H9 (cell line): Measurements from ENCODE around the gene PLCH2. TPM values are rescaled to one million over a fixed set of nuclear protein-coding genes. Genes with fewer than 3 reads are reported as not detected.

Experiments used
- DNase-seq: peaks from one replicate; pipeline ENCODE4 v3.0.0-alpha.2; 2017
- H2AFZ ChIP-seq: one replicate; pipeline ENCODE4 v1.6.1; 2013; ENCODE audit warnings: mild to moderate bottlenecking, low read length, control low read depth, moderate library complexity
- H2AK5ac ChIP-seq: 2 replicates; pipeline ENCODE4 v1.6.1; 2013; ENCODE audit warnings: low read length, control low read depth, mixed read lengths; ENCODE audit not compliant: insufficient read length
- H2BK120ac ChIP-seq: one replicate; pipeline ENCODE4 v1.6.1; 2013; ENCODE audit warnings: low read depth, mild to moderate bottlenecking, low read length, control low read depth, inconsistent platforms; ENCODE audit not compliant: poor library complexity, severe bottlenecking
- H2BK12ac ChIP-seq: 2 replicates; pipeline ENCODE4 v1.6.1; 2013; ENCODE audit warnings: low read length, control low read depth, mixed read lengths, low read depth; ENCODE audit not compliant: insufficient read length
- H2BK15ac ChIP-seq: 2 replicates; pipeline ENCODE4 v1.6.1; 2013; ENCODE audit warnings: low read depth, low read length, control low read depth
- H2BK20ac ChIP-seq: one replicate; pipeline ENCODE4 v1.6.1; 2013; ENCODE audit warnings: low read depth, mild to moderate bottlenecking, low read length, control low read depth, inconsistent platforms; ENCODE audit not compliant: poor library complexity, severe bottlenecking
- H2BK5ac ChIP-seq: 2 replicates; pipeline ENCODE4 v1.6.1; 2013; ENCODE audit warnings: low read length, control low read depth, mixed read lengths; ENCODE audit not compliant: insufficient read length
- H3K14ac ChIP-seq: 2 replicates; pipeline ENCODE4 v1.6.1; 2013; ENCODE audit warnings: low read length, control low read depth; ENCODE audit not compliant: insufficient read depth
- H3K18ac ChIP-seq: 2 replicates; pipeline ENCODE4 v1.6.1; 2013; ENCODE audit warnings: low read depth, mild to moderate bottlenecking, mixed read lengths, low read length, control low read depth; ENCODE audit not compliant: insufficient read length
- H3K23ac ChIP-seq: 2 replicates; pipeline ENCODE4 v1.6.1; 2013; ENCODE audit warnings: low read length, control low read depth, mixed read lengths, low read depth; ENCODE audit not compliant: insufficient read length
- H3K23me2 ChIP-seq: 2 replicates; pipeline ENCODE4 v1.6.1; 2013; ENCODE audit warnings: low read depth, mild to moderate bottlenecking, mixed read lengths, low read length, control low read depth; ENCODE audit not compliant: insufficient read length, poor library complexity, severe bottlenecking
- H3K27ac ChIP-seq: 2 replicates; pipeline ENCODE4 v1.5.1; 2013; ENCODE audit warnings: low read length, control low read depth, mixed read lengths, low read depth; ENCODE audit not compliant: insufficient read length
- H3K27me3 ChIP-seq: 2 replicates; pipeline ENCODE4 v1.6.1; 2013; ENCODE audit warnings: low read length, control low read depth, inconsistent platforms; ENCODE audit not compliant: insufficient read depth
- H3K4ac ChIP-seq: 2 replicates; pipeline ENCODE4 v1.6.1; 2013; ENCODE audit warnings: low read depth, mild to moderate bottlenecking, control low read depth, inconsistent platforms, low read length, moderate library complexity
- H3K4me1 ChIP-seq: 2 replicates; pipeline ENCODE4 v1.6.1; 2013; ENCODE audit warnings: low read length, control low read depth, inconsistent platforms; ENCODE audit not compliant: insufficient read depth
- H3K4me2 ChIP-seq: 2 replicates; pipeline ENCODE4 v1.6.1; 2013; ENCODE audit warnings: low read length, control low read depth, mixed read lengths; ENCODE audit not compliant: insufficient read length, insufficient read depth
- H3K56ac ChIP-seq: 2 replicates; pipeline ENCODE4 v1.6.1; 2013; ENCODE audit warnings: low read depth, mild to moderate bottlenecking, mixed read lengths, low read length, control low read depth; ENCODE audit not compliant: insufficient read length
- H3K79me1 ChIP-seq: 2 replicates; pipeline ENCODE4 v1.6.1; 2013; ENCODE audit warnings: low read depth, mild to moderate bottlenecking, moderate library complexity, low read length, control low read depth, inconsistent platforms; ENCODE audit not compliant: insufficient read depth, poor library complexity, severe bottlenecking
- H3K79me2 ChIP-seq: 2 replicates; pipeline ENCODE4 v1.6.1; 2013; ENCODE audit warnings: low read length, control low read depth, inconsistent platforms; ENCODE audit not compliant: insufficient read depth
- H3K9ac ChIP-seq: 2 replicates; pipeline ENCODE4 v1.6.1; 2013; ENCODE audit warnings: low read length, control low read depth, mixed read lengths; ENCODE audit not compliant: insufficient read length; ENCODE audit errors: extremely low read depth
- H3K9me3 ChIP-seq: one replicate; pipeline ENCODE4 v1.6.1; 2013; ENCODE audit warnings: low read depth, low read length, inconsistent platforms; ENCODE audit not compliant: control insufficient read depth
- H3T11ph ChIP-seq: one replicate; pipeline ENCODE4 v1.6.1; 2013; ENCODE audit warnings: mild to moderate bottlenecking, low read length, control low read depth, inconsistent platforms
- H4K20me1 ChIP-seq: one replicate; pipeline ENCODE4 v1.6.1; 2013; ENCODE audit not compliant: control insufficient read depth, insufficient read length, insufficient read depth
- H4K5ac ChIP-seq: 2 replicates; pipeline ENCODE4 v1.6.1; 2013; ENCODE audit warnings: low read depth, mild to moderate bottlenecking, mixed read lengths, low read length, control low read depth; ENCODE audit not compliant: insufficient read length
- H4K8ac ChIP-seq: replicated peaks from 2 replicates; pipeline ENCODE4 v1.6.1; 2013; ENCODE audit warnings: low read length, control low read depth, mixed read lengths, low read depth; ENCODE audit not compliant: insufficient read length
- H4K91ac ChIP-seq: 2 replicates; pipeline ENCODE4 v1.6.1; 2013; ENCODE audit warnings: low read depth, mild to moderate bottlenecking, moderate library complexity, mixed read lengths, low read length, control low read depth; ENCODE audit not compliant: insufficient read length
- H3K27ac Mint-ChIP-seq, 3 experiments: 2 replicates in 2 of 3; 3 replicates in 1 of 3; pipeline ENCODE4 v1.8.0; 2020 to 2021; ENCODE audit warnings: mixed read lengths in 3 of 3, mild to moderate bottlenecking in 1 of 3, moderate library complexity in 1 of 3
- H3K27me3 Mint-ChIP-seq: 2 replicates; pipeline ENCODE4 v1.8.0; 2021; ENCODE audit warnings: low read depth, mild to moderate bottlenecking, moderate library complexity, mixed read lengths
- H3K36me3 Mint-ChIP-seq, 3 experiments: 2 replicates in 2 of 3; 3 replicates in 1 of 3; pipeline ENCODE4 v1.8.0; 2020 to 2021; ENCODE audit warnings: low read depth in 3 of 3, mixed read lengths in 3 of 3; ENCODE audit not compliant: insufficient read depth in 1 of 3
- H3K4me1 Mint-ChIP-seq, 2 experiments: 2 replicates each; pipeline ENCODE4 v1.8.0; 2020; ENCODE audit warnings: mixed read lengths in 2 of 2
- H3K4me3 Mint-ChIP-seq, 2 experiments: 2 replicates in 1 of 2; 3 replicates in 1 of 2; pipeline ENCODE4 v1.8.0; 2020 to 2021; ENCODE audit warnings: mild to moderate bottlenecking in 2 of 2, mixed read lengths in 2 of 2, moderate library complexity in 1 of 2
- H3K9me3 Mint-ChIP-seq, 2 experiments: 2 replicates in 1 of 2; 3 replicates in 1 of 2; pipeline ENCODE4 v1.8.0; 2020; ENCODE audit warnings: mild to moderate bottlenecking in 2 of 2, mixed read lengths in 2 of 2, moderate library complexity in 1 of 2
- CTCF ChIP-seq: fragments of 200-600 bp; sonication (generic); conservative IDR thresholded peaks from 3 replicates; pipeline ENCODE4 v1.8.0; 2021; ENCODE audit warnings: antibody characterized with exemption, mild to moderate bottlenecking
- WGBS: extraction: QIAGEN DNeasy Blood & Tissue Kit; methylation state at CpG from one replicate; pipeline ENCODE4 v1.1.7; 2013; ENCODE audit warnings: missing lambda C conversion rate, low lambda C conversion rate, mixed read lengths; ENCODE audit not compliant: insufficient read length; ENCODE audit errors: extremely low coverage; 5-methylcytosine and 5-hydroxymethylcytosine counted together
- long read RNA-seq: library from polyadenylated mRNA; unstranded; transcript quantifications from one replicate; pipeline ENCODE4 v2.0.0, GENCODE V29; 2020
- total RNA-seq: library from RNA; stranded (reverse); gene quantifications from 2 replicates; pipeline ENCODE4 v1.2.1, GENCODE V29; 2021

The PLCH2 gene
- total RNA-seq, result 0.09 and 0.18 TPM in 2 replicates
- long read RNA-seq, result 0 reads

GRCh38 chr1:2476061-2476999 lies at the start of gene PLCH2:
Gene PLCH2, plus strand, starts transcription at chr1:2476289. Its CDS starts 300 bp downstream, at chr1:2476589.
- Histone ChIP-seq H4K5ac (no peak within 1 kb of the TSS), H3T11ph (no peak within 1 kb of the TSS), H3K27ac (no peak within 1 kb of the TSS), H2AFZ (no peak within 1 kb of the TSS), H3K23ac (no peak within 1 kb of the TSS), H2BK12ac (no peak within 1 kb of the TSS), H2BK5ac (no peak within 1 kb of the TSS), H4K91ac (no peak within 1 kb of the TSS), H3K4ac (no peak within 1 kb of the TSS; the same call in 1 of the 2 replicates), H3K79me2 (no peaks in the 10 kb centered on the region), H3K23me2 (no peaks in the 10 kb centered on the region), H3K56ac (no peak within 1 kb of the TSS), H3K14ac (no peak within 1 kb of the TSS; the same call in 1 of the 2 replicates), H4K8ac (no peak within 1 kb of the TSS), H3K9me3 (no peaks in the 10 kb centered on the region), H2BK120ac (no peak within 1 kb of the TSS), H2BK15ac (no peak within 1 kb of the TSS; the same call in 1 of the 2 replicates), H4K20me1 (no peaks in the 10 kb centered on the region), H3K4me1 (no peaks in the 10 kb centered on the region), H3K4me2 (no peak within 1 kb of the TSS), H3K79me1 (no peaks in the 10 kb centered on the region), H3K9ac (no peak within 1 kb of the TSS), H3K27me3 (no peaks in the 10 kb centered on the region), H3K18ac (no peak within 1 kb of the TSS), H2AK5ac (no peak within 1 kb of the TSS), H2BK20ac (no peak within 1 kb of the TSS)
- no peak for TF ChIP-seq CTCF
- WGBS, result no CpG with 5 or more reads among the region's 34 CpGs
- Mint-ChIP-seq H3K4me1 (peaks cover 0 to 14% of the 10 kb centered on the region in 2 experiments; a peak in 2 of 4 replicates), H3K36me3 (no peaks in the 10 kb centered on the region), H3K4me3 (no peak within 1 kb of the TSS), H3K27me3 (no peaks in the 10 kb centered on the region), H3K27ac (no peak within 1 kb of the TSS; a peak in 1 of 7 replicates), H3K9me3 (no peaks in the 10 kb centered on the region)
- no peak for DNase-seq
